NCI-H510A treated with DMSO at 0.1 percent for 48 hours (cell line): ENCODE data around the gene MORN5.

ENCODE experiments used
- DNase-seq: peaks from one replicate; lab custom pipeline; 2025; lab: John Stamatoyannopoulos, UW

MORN5 gene

GRCh38 chr9:122125158-122125508 is 34.6 kb upstream of the MORN5 start:
- DNase-seq, result peak; percentile 72

DNA sequence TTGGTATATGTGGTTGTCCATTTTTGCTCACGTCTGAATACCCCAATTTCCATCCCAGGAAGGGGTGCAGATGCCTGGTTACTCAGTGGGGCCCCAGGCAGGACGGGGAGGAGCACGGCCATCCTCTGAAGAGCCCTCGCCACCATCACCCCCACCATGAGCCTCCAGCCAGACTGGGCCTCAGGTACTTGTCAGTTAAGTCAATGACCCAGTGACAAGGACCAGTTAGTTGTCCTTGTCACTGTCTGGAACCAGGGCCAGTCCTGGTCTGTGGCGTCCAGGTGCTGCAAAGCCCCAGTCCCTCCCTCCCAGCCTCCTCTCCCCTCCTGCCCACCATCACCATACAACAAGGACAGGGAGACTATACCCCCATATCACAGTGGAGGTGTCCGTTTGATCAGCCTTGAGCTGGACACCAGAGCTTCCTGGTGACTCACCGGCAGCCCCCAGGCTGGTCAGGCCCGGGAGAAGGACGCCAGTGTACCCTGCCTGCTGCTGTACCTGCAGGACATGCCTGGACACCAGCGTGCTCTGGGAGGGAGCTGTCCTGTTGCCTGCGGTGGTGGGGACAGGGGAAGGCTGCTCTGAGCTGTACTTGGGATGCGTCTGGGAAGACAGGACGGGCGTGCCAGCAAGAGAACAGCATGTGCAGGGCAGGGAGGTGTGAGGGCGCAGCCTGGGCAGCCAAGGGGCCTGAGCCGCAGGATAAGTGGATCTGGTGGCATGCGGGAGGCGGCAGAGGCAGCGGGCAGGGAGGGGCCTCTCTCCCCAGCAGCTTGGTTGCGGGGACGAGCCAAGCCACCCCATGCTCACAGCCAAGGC is 34.0 kb upstream of the MORN5 start:
- no peak for DNase-seq

- DNase-seq, result peak; percentile 4
Measured at GRCh38 chr9:122126331-122127261, 33.1 kb upstream of the MORN5 start.

GRCh38 chr9:122127396-122127798 is 32.3 kb upstream of the MORN5 start:
- no peak for DNase-seq

DNA sequence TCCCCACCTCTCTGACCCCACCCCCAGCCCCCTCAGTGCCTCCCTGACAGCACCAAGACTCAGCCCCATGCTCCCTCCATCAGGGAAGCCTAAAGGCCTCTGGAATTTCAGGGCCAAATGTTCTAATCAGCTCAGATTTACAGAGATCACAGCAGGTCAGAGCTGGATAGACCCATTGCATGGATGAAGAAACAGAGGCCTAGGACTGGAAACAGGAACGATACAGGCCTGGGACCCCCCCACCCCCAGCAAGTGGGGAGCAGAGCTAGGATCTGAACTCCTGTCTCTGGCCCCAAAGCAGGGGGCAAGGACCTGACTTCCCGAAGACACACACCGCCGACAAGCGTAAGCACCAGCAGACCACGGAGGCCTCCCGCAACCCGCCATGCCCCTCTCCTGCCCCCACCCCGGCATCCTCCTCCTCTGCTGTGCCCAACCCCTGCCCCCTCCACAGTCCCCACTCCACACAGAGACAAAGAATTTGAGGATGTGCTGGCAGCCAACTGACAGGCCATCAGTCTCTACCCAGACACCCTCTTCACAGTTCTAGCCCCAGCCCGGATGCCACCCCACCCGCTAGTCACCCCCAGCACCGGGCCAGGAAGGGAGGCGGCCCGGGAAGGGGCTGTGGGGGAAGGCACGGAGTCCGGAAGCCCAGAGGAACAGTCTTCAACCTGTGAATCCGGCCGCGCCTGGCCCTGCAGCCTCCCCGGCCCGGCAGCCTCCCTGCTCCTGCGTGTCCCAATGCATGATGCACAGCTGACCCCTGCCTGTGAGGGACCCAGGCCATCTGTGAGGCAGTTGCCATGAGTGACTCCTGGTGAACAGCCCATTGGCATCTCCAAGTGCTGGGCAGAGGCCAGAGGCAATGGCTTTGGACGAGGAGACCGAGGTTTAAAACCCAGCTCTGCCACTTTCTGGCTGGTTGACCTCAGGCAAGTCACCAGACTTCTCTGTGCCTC is 31.4 kb upstream of the MORN5 start:
- no peak for DNase-seq

DNA sequence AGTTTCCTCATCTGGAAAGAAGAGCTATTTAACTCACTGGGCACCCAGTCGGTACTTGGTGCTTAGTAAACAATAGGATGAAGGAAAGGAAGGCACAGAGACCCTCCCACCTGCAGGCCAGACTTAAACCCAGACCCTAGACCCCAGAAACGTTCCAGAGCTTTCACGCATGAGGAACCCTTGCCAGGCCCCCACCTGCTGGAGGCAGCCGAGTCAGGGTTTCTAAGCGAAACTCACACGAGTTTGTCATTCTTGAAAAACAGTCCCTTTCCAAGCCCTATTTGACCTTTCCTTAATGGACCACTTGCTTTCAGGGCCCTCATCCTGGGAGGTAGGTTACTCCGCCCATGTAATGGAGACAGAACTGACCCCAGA is 30.8 kb upstream of the MORN5 start:
- DNase-seq, result no peak

GRCh38 chr9:122129969-122130368 is 29.7 kb upstream of the MORN5 start:
- DNase-seq, result no peak

- DNase-seq, result no peak
Measured at GRCh38 chr9:122130837-122131236, 28.9 kb upstream of the MORN5 start.

GRCh38 chr9:122131401-122132001 is 28.2 kb upstream of the MORN5 start:
- no peak for DNase-seq

DNA sequence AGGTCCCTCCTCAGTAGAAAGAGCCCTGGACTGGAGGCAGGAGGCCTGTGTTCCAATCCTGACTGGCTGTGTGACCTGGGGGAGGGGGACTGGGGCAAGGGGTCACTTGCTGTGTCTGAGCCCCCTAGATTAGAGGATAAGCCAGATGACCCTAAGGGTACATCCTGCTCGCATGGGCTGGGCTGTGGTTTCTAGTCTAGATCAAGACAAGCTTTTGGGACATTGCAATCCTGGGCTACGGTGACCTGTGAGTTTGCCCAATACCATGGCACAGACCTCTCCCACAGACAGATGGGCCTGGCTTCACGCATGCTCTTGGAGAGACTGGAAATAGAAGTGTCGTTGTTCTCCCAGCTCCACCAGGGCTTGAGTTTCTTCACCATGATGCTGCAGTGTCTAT is 27.2 kb upstream of the MORN5 start:
- DNase-seq, result no peak

GRCh38 chr9:122133263-122133983 is 26.3 kb upstream of the MORN5 start:
- no peak for DNase-seq

DNA sequence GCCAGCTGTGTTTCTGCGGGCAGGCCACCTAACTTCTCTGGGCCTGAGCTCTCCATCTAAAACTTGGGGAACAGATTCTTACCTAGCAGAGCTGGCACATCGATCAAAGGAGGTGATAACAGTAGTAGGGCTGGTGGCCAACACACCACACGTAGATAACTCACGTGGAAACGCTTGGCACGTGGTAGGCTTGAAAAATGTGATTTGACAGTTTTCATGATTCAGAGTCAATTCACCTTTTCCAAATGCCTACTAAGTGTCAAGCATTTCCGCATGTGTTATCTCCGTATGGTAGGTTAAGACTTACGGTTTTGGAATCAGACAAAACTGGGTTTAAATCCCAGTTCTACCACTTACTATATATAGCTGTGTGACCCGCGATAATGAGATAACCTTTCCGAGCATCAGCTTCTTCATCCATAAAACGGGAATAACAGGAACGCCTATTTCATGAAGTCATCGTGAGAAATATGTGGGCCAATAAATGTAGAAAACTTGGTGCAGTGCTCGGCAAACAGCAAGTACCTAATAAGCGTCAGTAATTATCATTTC is 25.6 kb upstream of the MORN5 start:
- DNase-seq, result no peak

DNA sequence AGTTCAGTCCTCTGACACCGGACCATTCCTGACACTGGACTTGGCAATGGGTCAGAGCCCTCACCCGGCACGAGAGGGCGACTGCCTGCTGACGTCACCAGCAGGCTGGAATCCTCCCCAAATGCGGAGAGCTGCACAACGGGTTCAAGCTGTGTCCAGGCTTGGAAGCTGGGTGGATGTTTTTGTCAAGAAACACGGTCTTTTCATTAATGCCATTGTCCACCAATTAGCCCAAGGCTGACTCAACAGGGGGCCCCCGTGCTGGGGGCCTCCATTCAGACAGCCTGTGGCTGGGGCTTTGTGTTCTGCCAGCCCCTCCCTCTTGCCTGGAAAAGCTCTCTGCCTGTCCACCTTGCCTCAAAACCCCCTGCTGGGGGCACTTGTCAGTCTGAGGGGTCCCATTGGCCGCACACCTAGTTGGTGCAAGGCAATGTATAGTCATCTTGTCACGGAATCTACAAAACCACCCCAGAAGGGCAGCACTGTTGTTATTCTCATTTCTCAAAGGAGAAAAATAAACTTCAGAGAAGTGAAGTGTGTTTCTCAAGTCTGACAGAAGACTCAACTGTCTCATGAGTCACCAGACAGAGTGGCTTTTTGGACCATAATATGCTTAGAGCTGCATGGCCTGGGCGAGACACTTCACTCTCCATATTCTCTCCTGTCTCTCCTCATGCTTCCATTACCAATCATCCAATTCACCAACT is 24.7 kb upstream of the MORN5 start:
- DNase-seq, result no peak

GRCh38 chr9:122135529-122135859 is 24.2 kb upstream of the MORN5 start:
- no peak for DNase-seq

- DNase-seq, result no peak
Measured at GRCh38 chr9:122138560-122139268, 21.0 kb upstream of the MORN5 start.

DNA sequence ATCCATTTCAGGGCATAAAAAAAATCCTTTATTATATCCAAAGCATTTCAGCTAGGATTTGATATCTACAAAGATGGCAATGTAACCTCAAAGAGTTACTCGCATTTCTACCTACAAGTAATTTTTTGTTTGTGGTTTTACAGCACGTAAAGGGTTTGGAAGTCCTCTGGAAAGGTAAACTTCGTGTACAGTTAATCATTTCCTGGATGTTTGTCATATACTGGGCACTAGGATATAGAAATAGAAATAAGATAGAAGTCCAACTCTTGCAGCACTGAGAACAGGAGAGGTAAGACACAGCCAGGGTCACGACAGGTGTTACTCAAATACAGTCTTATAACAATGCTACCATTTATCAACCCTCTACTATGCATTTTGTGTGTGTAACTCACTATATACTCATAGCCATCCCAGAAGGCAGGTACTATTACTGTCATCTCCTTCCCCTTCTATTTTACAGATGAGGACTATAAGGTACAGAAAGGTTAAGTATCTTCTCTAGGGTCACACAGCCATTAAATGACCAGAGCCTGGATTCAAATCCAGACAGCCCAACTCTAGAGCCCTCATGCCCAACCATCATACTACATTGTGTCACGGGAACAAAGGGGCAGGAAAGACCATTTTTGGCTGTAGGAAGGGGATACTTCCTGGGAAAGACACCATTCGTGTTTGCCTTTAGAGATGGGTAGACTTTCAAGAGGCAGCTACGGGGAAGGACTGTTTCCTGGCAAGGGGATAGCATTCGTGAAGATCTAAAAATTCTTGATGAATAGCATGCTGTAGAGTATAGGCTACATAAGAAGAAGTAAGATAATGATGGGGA is 19.1 kb upstream of the MORN5 start:
- no peak for DNase-seq

DNA sequence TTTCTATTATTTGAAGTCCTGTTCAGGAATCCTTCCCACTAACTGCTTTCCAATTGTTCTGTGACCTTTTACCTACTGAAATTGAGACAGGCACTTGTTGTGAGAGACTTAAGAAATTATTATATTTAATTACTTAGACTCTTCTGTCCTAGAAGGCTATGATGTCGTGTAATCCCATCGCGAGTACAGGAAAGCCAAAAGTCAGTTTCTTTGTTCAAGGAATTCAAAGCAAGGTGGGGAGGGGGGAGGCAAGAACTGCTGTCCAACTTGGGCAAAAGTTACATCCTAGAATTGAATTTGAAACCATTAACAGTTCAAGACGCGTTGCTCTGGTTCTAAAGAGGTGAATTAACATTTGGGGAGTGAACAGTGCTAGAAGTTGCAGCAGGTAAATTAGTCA is 18.0 kb upstream of the MORN5 start:
- no peak for DNase-seq

- DNase-seq, result no peak
Measured at GRCh38 chr9:122143296-122143695, 16.4 kb upstream of the MORN5 start.
